IPS-NIHi7 (cell line): Measurements from ENCODE around the gene TPCN1.

Source experiments
- DNase-seq: peaks from one replicate; pipeline ENCODE4 v3.0.0; 2012; ENCODE audit warnings: mixed read lengths; ENCODE audit errors: extremely low spot score

The TPCN1 gene

DNA sequence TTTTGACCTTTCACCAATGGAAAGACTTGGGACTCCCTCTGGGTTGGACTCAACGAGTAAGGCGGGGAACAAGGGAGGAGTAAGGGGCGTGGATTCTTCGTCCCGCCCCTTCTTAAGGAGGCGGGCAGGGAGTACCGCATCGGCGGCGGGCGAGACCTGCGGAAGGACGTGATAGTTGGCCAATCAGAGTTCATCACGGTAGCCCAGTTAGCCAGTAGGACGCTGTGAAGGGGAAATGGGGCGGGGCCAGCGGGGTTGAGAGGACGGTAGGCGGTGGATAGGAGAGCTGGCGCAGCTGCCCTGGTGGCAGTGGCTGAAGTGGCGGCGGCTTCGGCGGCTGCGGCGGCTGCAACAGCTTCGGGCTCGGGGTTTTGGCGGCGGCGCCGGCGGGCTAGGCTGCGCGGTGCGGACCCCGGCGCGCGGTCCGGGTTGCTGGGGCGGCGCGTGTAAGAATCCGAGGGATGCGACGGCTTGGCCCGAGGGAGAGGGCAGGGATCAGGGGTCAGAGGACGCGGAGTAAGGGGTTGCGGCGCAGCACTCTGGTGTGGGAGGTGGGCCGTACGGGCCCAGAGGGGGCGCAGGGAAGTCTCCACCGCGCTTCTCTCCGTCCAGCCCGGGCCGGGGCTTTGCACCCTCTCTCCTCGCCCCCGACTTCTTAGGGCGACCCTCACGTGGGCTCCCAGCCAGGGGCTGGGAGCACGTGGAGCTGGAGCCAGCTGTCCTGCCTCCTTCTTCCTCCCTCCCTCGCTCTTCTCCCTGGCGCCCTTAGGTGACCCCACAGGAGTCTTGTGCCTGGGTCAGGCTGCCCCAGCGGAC lies at the start of gene TPCN1:
Gene TPCN1 (plus strand): TSS at position 284 of the 816 bp plus-strand sequence. CDS start 5,389 bp downstream, outside the sequence.
- peak; percentile 96 for DNase-seq

DNA sequence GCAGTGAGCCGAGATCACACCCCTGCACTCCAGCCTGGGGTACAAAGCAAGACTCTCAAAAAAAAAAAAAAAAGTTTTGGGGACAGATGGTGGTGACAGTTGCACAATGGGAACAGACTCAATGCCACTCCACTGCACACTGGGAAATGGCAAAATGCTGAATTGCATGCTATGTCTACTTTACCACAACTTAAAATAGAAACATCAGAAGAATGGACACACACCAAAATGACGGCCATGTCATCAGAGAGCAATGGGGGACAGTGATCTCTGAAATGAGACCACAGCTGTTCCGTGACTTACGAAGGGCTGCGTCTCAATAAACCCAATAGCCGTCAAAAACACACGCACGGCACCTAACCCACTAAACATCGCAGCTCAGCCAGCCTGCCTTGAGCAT lies 49.7 kb upstream of the TPCN1 start:
- no peak for DNase-seq

DNA sequence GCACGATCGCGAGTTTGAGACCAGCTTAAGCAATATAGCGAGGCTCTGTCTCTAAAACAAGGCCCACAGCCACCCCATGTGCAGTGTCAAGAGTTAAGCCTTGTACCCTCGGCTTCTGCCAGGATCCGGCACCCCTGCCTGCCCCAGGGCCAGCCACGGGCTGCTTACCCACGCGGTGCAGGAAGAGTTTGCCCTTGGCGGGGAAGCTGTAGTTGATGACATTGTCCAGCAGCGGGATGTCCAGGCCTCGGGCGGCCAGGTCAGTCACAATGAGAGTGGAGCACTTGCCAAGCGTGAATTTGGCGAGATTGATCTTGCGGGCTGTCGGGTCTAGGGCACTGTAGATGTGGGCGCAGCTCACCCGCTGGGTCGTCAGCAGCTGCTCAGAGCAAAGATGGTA lies 49.1 kb upstream of the TPCN1 start:
- no peak for DNase-seq

DNA sequence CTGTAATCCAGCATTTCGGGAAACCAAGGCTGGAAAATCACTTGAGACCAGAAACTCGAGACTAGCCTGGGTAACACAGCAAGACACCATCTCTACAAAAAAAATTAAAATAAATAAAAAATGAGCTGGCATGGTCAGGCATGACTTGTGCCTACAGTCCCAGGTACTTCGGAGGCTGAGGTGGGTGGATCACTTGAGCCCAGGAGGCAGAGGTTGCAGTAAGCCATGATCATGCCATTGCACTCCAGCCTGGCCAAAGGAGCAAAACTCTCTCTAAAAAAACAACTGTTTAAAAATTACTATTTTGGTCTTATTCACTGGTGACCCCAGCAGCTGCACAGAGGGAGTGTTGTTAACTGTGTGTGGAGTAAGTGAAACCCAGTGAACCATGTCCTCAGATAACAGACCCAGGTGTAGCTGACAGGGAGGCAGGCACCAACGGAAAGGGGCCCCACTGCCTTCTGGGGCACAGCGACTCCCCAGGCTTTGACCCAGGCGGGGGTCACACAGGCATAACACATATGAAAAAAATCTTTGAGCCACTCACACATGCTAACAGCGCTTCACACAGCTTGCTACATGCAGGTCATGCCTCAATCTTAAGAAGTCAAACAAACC lies 48.1 kb upstream of the TPCN1 start:
- no peak for DNase-seq

DNA sequence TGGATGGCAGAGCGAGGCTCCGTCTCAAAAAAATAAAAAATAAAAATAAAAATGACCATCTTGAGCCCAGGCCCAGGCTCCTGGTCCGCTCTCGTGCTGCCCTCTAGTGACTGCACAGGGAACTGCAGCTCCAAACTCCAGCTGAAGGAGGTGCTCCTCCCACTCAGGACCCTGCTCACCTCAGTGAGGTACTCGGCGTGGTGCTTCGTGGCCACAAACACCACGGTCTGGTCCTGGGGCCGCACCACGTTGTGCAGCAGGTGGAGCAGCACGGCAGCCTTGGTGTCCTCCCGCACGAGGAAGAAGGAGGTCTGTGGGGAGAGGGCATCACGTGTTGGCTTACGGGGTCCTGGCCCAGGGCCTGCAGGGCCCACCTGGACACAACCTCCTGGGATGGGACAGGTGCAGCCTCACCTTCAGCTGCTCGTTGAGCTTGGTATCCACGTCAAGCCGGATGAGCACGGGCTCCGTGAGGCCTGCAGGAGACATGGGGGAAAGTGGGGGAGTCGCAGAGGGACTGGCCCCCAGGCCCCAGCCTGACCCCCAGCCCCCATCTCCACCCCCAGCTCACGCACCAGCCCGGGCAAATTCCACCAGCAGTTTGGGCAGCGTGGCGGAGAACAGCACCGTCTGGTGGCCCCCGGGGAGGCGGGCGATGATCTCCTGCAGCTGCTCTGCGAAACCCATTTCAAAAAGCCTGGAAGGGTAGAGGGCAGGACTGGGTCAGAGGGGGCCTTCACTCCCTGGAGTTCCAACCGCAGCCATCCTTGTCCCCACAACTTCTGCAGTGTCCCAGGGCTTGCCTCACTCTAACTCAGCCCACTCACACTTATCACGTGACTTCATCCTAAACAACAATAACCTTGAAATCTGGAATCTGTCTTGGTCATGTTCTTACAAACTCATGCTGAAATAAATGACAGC lies 46.5 kb upstream of the TPCN1 start:
- peak; percentile 88 for DNase-seq

DNA sequence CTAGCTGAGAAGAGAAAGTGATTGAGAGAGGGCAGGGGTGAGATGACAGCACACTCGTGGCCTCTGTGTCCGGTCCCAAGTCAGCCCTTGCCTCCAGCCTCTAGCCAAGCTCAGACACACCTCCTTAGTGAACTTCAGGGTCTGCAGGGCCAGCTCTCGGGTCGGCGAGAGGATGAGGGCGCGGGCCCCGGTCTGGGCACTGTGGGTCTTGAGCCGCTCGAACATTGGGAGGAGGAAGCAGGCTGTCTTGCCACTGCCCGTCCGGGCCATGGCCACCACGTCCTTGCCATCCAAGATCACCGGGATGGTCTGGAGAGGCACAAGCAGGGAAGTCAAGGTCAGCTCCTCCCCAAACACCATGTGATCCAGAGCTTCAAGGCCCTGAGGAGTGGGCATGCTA lies 42.2 kb upstream of the TPCN1 start:
- no peak for DNase-seq

DNA sequence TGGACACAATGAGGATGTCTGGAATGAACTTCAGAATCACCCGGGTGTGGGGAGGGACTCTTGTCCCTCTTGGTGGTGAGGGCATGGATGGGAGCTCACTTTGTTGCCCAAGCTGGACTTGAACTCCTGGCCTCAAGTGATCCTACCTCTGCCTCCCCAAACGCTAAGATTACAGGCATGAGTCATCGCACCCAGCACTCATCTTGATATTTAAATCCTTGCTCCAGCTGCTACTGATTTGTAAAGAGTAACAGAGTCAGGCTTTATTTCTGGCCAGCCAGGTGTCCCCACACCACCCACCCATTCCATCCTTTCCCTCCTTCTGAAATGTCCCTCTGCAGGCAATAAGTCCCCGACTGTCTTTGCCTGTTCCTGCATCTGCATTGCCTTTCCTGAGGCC lies 40.9 kb upstream of the TPCN1 start:
- no peak for DNase-seq

DNA sequence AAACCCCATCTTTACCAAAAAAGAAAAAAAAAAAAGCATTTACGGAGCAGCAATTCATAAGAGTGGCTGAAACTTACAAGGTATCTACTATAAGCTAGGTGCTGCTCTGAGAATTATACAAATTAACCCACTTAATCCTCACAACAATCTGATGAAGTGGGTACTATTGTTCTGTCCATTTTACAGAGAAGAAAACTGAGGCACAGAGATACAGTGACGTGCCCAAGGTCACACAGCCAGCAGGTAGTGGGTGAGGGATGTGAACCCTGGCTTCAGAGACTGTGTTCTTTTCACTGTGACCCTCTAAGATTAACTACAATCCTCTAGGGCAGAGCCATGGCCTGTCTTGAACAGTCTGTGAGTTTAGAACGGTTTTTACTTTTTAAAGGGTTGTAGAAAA lies 39.3 kb upstream of the TPCN1 start:
- DNase-seq: no peak

DNA sequence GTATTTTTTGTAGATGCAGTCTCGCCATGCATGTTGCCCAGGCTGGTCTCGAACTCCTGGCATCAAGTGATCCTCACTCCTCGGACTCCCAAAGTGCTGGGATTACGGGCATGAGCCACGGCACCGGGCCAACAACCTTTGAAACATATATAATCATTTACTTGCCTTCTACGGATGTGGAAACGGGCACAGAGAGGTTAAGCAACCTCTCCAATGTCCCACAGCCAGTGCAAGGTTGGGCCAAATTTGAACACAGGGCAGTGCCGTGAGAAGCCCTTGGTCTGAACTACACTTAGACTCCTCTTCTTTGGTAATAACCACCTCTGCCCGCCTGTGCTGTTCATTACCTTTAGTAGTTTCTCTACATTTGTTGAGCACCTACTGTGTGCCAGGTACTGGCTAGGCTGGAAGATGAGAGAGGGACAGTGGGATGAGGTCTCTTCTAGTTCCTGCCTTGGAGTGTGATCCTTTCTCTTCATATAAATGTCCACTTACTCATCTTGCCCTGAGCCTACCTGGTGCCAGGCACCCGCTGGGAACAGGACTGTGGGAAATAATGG lies 38.2 kb upstream of the TPCN1 start:
- DNase-seq: no peak

DNA sequence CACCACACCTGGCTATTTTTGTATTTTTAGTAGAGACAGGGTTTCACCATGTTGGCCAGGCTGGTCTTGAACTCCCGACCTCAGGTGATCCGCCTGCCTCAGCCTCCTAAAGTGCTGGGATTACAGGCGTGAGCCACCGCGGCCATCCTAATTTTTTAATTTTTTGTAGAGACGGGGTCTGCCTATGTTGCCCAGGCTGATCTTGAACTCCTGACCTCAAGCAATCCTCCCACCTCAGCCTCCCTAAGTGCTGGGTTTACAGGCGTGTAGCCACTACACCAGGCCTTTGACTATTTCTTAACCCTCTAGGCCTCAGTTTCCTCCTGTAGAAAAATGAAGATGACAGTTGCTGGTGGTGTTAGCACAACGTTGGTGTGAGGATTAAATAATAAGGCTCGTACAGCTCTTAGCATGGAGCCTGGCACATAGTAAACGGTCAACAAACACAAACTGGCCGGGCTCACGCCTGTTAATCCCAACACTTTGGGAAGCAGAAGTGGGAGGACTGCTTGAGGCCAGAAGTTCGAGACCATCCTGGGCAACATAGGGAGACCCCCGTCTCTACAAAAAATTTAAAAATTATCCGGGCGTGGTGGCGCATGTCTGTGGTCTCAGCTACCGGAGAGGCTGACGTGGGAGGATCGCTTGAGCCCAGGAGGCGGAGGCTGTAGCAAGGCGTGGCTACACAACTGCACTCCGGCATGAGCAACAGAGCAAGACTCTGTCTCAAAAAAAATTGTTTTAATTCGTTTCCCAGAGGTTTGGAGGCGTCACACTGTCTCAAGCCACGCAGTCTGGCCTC lies 37.0 kb upstream of the TPCN1 start:
- DNase-seq: no peak

DNA sequence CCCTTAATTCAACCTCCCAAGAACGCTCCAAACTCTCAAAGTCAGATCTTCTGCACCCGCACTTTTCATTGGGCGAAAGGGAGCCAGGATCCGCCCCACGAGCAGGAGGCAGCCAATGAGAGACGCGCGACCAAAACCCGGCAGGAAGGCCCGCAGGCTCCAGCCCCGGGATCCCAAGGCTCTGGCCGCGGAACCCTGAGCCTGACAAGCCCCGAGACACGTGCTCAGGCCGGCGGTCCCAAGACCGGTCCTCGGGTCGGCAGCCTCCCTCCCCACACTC lies 36.4 kb upstream of the TPCN1 start:
- DNase-seq: peak; percentile 93

DNA sequence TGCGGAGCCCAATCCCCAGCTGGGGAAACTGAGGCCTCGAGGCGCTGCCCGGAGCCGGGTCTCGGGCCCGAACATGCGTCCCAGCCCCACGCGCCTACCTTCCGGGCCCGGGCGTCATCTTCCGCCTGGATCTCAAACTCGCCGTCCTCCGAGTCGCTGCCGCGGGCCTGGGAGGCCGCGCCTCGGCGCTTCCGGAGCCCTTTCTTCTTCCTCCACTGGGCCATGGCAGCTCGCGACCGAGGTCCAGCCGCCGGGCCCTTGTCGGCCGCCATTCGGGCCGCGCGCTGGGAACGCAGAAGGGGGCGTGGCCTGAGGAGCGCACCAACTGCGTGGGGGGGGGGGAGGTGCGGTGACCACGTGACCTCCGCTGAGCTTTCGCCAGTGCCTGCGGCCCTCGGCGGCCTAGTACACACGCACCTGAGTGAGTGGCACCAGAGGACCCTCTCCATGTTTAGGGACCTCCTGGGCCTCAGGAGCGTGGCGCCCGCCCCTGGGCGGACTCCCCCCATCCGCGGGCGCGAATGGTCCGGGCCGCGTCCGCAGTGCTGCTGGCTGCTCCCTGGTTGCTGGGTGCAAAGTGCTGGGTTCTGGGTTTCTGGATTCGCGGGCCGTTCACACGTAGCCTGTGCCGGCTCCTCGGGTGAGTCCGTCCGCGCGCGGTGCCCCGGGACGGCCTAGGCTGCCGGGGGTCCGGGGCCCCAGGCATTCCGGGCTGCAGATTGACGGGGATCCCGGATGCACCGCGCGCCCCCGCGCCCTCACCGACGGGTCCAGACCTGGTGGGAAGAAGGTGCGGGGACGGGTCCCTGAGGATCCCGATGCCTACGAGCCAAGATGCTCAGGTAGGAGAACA lies 35.9 kb upstream of the TPCN1 start, which contains the start of the genes DDX54 and RITA1:
Gene DDX54 (minus strand): TSS at position 299 of the 853 bp plus-strand sequence. CDS start 27 bp downstream, at position 272.
Gene RITA1 (plus strand): TSS at position 542 of the 853 bp plus-strand sequence. CDS start 1,026 bp downstream, outside the sequence.
- DNase-seq: peak; percentile 79

DNA sequence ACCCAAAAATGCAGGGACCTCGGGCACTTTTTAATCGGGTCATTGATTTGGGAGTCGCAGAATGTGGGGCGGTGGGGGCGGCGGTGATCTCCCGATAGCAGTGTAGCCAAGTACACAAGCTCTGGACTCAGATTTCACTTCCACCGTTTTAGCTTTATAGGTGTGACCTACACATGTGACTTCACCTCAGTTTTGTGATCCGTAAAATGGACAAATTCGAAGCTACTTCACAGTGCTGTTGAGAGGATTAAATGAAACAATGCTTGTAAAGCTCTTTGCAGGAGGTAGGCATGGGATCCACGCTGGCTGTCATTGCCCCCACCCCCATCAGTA lies 35.3 kb upstream of the TPCN1 start:
- no peak for DNase-seq

DNA sequence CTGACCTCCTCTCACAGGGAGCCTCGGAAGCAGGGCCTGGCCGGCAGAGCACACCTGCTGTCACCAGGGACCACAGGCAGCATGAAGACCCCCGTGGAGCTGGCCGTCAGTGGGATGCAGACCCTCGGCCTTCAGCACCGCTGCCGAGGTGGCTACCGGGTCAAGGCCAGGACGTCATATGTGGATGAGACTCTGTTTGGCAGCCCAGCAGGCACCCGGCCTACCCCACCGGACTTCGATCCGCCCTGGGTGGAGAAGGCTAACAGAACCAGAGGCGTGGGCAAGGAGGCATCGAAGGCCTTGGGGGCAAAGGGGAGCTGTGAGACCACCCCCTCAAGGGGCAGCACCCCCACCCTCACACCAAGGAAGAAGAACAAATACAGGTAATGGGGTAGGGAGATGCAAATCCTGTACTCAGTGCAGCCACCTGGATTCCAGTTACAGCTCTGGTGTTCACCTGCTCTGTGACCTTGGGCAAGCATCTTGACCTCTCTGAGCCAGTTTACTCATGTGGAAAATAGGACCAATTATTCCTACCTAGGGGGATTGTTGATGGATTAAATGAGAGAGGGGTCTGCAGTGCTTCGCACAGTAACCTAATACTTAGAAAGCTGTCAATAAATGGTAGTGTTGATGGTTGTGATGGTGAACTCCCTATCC lies 34.5 kb upstream of the TPCN1 start:
- DNase-seq: no peak

DNA sequence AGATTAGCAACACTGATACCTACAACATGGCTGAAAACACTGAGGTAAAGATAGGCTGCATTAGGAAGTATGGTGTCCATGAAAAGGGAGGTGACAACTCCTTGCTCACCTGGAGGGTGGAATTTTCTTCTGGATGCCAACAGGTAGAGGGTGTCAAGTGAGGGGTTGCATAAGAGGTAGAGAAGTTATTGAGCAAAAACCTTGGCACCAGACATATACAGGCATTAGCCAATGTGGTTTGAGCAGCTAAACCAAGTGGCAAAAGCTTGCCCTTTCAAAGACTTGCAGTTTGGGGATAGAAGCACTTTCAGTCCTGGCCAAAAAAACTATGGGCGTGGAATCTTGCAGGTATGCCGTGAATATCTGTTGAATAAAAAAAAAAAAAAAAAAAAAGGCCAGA lies 31.9 kb upstream of the TPCN1 start:
- no peak for DNase-seq

DNA sequence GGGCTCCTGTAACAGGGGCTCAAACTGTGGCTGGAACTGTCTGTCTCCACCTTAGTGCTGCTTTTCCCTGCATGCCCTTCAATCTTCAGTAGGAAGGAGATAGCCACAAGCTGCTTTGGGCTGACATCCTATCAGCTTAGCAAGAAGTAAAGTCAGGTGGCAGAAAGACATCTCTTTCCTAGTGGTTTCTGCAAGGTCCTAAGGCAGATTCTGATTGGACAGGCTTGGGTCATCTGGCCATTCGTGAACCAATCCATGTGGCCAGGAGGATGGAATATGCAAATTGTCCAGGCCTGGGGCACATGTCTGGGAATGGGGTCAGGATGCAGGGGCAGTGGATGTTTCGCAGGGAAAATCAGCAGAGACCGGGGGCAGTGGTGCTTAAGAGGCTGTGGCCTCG lies 30.5 kb upstream of the TPCN1 start:
- peak; percentile 55 for DNase-seq

DNA sequence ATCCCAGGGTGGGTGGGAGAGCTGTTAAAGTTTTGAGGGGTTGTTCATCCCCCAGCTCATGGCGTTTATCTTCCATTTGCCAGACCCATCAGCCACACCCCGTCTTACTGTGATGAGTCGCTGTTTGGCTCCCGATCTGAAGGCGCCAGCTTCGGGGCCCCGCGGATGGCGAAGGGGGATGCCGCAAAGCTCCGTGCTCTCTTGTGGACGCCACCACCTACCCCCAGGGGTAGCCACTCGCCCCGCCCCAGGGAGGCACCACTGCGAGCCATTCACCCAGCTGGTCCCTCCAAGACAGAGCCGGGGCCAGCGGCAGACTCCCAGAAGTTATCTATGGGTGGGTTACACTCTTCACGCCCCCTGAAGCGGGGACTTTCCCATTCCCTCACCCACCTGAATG lies 30.0 kb upstream of the TPCN1 start:
- DNase-seq: no peak

DNA sequence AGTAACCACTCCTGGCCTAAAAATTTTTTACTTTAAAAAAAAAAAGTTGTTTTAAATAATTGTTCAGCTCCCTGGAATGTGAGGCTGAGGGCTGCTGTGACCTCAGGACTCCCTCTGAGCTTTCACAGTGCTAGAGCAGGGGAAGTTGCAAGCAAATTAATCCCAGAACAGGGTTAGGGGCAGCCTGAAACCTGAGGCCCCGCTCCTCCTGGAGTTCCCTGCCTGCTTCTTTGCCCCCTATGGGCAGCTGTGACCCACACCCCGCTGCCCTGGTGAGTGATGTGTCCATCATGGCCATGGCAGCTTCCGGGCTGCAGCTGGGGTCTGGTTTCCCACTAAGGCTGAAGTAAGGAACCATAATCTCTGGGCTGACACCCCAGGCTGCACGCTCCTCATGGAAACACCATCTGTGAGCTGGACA lies 26.3 kb upstream of the TPCN1 start:
- no peak for DNase-seq

DNA sequence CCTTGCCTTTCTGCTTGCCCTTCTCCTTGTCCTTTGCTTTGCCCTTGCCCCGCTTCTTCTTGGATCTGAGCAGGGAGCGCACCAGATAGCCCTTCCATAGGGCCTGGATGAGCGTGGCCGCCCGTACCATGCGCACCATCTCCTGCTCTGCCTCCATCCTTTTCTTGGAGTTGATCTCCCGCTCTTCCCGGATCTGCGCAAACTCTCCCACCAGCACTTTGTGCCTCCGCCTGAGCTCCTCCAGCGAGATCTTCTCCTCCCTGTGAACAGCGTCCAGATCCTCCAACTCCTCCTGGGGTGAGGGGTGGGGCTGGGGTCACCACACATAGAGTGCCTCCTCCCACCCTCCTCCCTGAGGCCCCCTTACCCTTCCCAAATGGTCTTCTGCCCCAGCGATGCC lies 25.7 kb upstream of the TPCN1 start:
- DNase-seq: no peak

DNA sequence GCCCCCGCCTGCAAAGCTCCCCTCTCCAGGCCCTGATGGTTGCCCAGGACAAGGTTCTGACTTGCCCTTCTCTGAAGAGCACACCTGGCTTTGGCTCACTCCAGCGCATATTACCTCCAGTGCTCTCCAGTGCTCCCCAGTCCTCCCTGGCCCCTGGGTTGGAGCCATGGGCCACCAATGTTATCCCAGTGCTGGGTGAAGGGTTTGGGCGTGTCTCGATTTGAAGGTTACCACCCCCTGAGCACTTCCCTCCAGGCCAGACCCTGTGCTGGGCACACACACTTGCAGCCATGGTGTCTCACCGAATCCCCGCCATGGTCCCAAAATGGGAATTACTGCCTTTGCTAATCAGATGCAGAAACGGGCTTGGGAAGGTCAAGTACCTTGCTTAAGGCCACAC lies 24.7 kb upstream of the TPCN1 start:
- no peak for DNase-seq
